Upper lobe of left lung (tissue), 6 donors: ENCODE data around the gene ADK. TPM values are rescaled to one million over a fixed set of nuclear protein-coding genes. Genes with fewer than 3 reads are reported as not detected.

Source experiments
- ATAC-seq, 2 donors: fragments of 200-7000 bp; cut with Tn5 transposase; one replicate each; pipeline ENCODE4 v1.9.1; 2022; ENCODE audit warnings: mild to moderate bottlenecking in 2 of 2, moderate library complexity in 2 of 2; ENCODE audit not compliant: low FRiP score in 2 of 2
- DNase-seq, 2 donors: peaks; one replicate each; pipeline ENCODE4 v3.0.0-alpha.2; 2019 to 2020
- H3K27ac ChIP-seq, 4 donors: fragments of 200-600 bp; sonication (generic); one replicate each; pipeline ENCODE4 v1.5.1; 2016 to 2019
- H3K27me3 ChIP-seq, 4 donors: fragments of 200-600 bp; sonication (generic); one replicate each; pipeline ENCODE4 v1.5.1; 2017 to 2019
- H3K36me3 ChIP-seq, 4 donors: fragments of 200-600 bp; sonication (generic); one replicate each; pipeline ENCODE4 v1.5.1; 2016 to 2019
- H3K4me1 ChIP-seq, 4 donors: fragments of 200-600 bp; sonication (generic); one replicate each; pipeline ENCODE4 v1.5.1; 2018 to 2019
- H3K4me3 ChIP-seq, 4 donors: fragments of 200-600 bp; sonication (generic); one replicate each; pipeline ENCODE4 v1.5.1; 2017 to 2019; ENCODE audit warnings: mild to moderate bottlenecking in 2 of 4, moderate library complexity in 1 of 4
- H3K9me3 ChIP-seq, 4 donors: fragments of 200-600 bp; sonication (generic); one replicate each; pipeline ENCODE4 v1.5.1; 2018 to 2019
- CTCF ChIP-seq, 6 experiments: fragments of 450-650 bp in 4 of 6; fragments of 200-600 bp in 2 of 6; sonication (generic) in 2 of 6; IDR thresholded peaks; one replicate each; pipeline ENCODE4 v1.5.1; 2016 to 2019; ENCODE audit warnings: antibody characterized with exemption in 6 of 6
- EP300 ChIP-seq, 4 donors: sonication (generic); formaldehyde crosslinking; IDR thresholded peaks; one replicate each; pipeline ENCODE4 v1.5.1; 2017; ENCODE audit warnings: antibody characterized with exemption in 4 of 4, control low read depth in 2 of 4
- POLR2A ChIP-seq, 4 donors: fragments of 450-650 bp; IDR thresholded peaks; one replicate each; pipeline ENCODE4 v1.5.1; 2016 to 2017; ENCODE audit warnings: antibody characterized with exemption in 4 of 4, mild to moderate bottlenecking in 2 of 4
- POLR2AphosphoS5 ChIP-seq, 2 donors: sonication (generic); formaldehyde crosslinking; IDR thresholded peaks; one replicate each; pipeline ENCODE4 v1.5.1; 2017; ENCODE audit warnings: antibody characterized with exemption in 2 of 2
- WGBS, 2 donors: methylation state at CpG; one replicate each; pipeline ENCODE4 v1.1.5; 2017 to 2018; 5-methylcytosine and 5-hydroxymethylcytosine counted together
- total RNA-seq, 6 donors: library from RNA; depleted of rRNA in 4 of 6; stranded (reverse); fragments of >200 nt in 4 of 6; gene quantifications; one replicate each; pipeline versions ENCODE4 v1.1.0 to v1.2.1, GENCODE V29; 2016 to 2021
- donor health status: DM: no; HTN: no; CAD: no; lungs with moderate emphysema.
- donor health status: DM: no; HTN: yes; CAD: no; lungs with severe emphysema.

ADK gene
- total RNA-seq, 6 donors from 2014 or later = 27.9 to 123 (median 48.1) TPM

- peaks cover 0 to 9% (median 0%) of the 10 kb centered on the region in 4 donors for H3K36me3 ChIP-seq
- no peak overlapping the region for H3K4me3 ChIP-seq
- no peak for ATAC-seq
- H3K4me1 ChIP-seq = no peaks in the 10 kb centered on the region
- H3K9me3 ChIP-seq = no peaks in the 10 kb centered on the region
- H3K27ac ChIP-seq = no peak overlapping the region
- no peak for TF ChIP-seq EP300 (IDR thresholded peaks at IDR 0.05)
- no peaks in the 10 kb centered on the region for H3K27me3 ChIP-seq
- DNase-seq = no peak
Observed at GRCh38 chr10:74332398-74332797, 181.4 kb downstream of the ADK start.

GRCh38 chr10:74333174-74333573, 182.2 kb downstream of the ADK start:
- Histone ChIP-seq H3K27me3 (no peaks in the 10 kb centered on the region), H3K27ac (no peak overlapping the region), H3K4me1 (no peaks in the 10 kb centered on the region), H3K9me3 (no peaks in the 10 kb centered on the region), H3K36me3 (peaks cover 0 to 9% (median 0%) of the 10 kb centered on the region in 4 donors), H3K4me3 (no peak overlapping the region)
- WGBS, 2 donors = 80 to 83% methylated on average over 2 of the region's 2 CpGs
- DNase-seq (no peak), ATAC-seq (no peak)
- TF ChIP-seq POLR2AphosphoS5 (IDR thresholded peaks at IDR 0.05) (no peak), EP300 (IDR thresholded peaks at IDR 0.05) (no peak), POLR2A (IDR thresholded peaks at IDR 0.05) (no peak), CTCF (IDR thresholded peaks at IDR 0.05) (no peak)

GRCh38 chr10:74334221-74334620, 183.2 kb downstream of the ADK start:
- TF ChIP-seq POLR2AphosphoS5 (IDR thresholded peaks at IDR 0.05) = no peak
- no peak for TF ChIP-seq EP300 (IDR thresholded peaks at IDR 0.05)
- no peak for TF ChIP-seq CTCF (IDR thresholded peaks at IDR 0.05)
- no peak for TF ChIP-seq POLR2A (IDR thresholded peaks at IDR 0.05)
- peaks cover 0 to 9% (median 0%) of the 10 kb centered on the region in 4 donors for H3K36me3 ChIP-seq

GRCh38 chr10:74335501-74335900, 184.5 kb downstream of the ADK start:
- H3K27ac ChIP-seq = no peak overlapping the region
- DNase-seq (no peak), ATAC-seq (no peak)
- peaks cover 0 to 4% (median 0%) of the 10 kb centered on the region in 4 donors for H3K36me3 ChIP-seq
- no peaks in the 10 kb centered on the region for H3K9me3 ChIP-seq
- H3K4me1 ChIP-seq = no peaks in the 10 kb centered on the region
- no peaks in the 10 kb centered on the region for H3K27me3 ChIP-seq
- no peak for TF ChIP-seq POLR2AphosphoS5 (IDR thresholded peaks at IDR 0.05)
- TF ChIP-seq CTCF (IDR thresholded peaks at IDR 0.05) = no peak
- TF ChIP-seq EP300 (IDR thresholded peaks at IDR 0.05) = no peak
- no peak for TF ChIP-seq POLR2A (IDR thresholded peaks at IDR 0.05)
- no peak overlapping the region for H3K4me3 ChIP-seq
- 68 to 83% methylated on average over 1 of the region's 1 CpG for WGBS, 2 donors

More at GRCh38 chr10:74334221-74334620, 183.2 kb downstream of the ADK start:
- ATAC-seq (no peak), DNase-seq (no peak)
- Histone ChIP-seq H3K27ac (no peak overlapping the region), H3K9me3 (no peaks in the 10 kb centered on the region), H3K27me3 (no peaks in the 10 kb centered on the region), H3K4me3 (no peak overlapping the region), H3K4me1 (no peaks in the 10 kb centered on the region)

GRCh38 chr10:74337330-74338016, 186.5 kb downstream of the ADK start:
- H3K27ac ChIP-seq = no peak overlapping the region
- ATAC-seq = no peak
- WGBS, 2 donors = 93 to 96% methylated on average over 8 of the region's 8 CpGs
- no peak overlapping the region for H3K4me3 ChIP-seq
- H3K4me1 ChIP-seq = no peaks in the 10 kb centered on the region
- H3K36me3 ChIP-seq = no peaks in the 10 kb centered on the region
- no peaks in the 10 kb centered on the region for H3K27me3 ChIP-seq
- DNase-seq = peak in 1 of 2 donors; percentile 17
- TF ChIP-seq POLR2A (IDR thresholded peaks at IDR 0.05) = no peak
- H3K9me3 ChIP-seq = no peaks in the 10 kb centered on the region

GRCh38 chr10:74342991-74343390, 192.0 kb downstream of the ADK start:
- H3K4me3 ChIP-seq = no peak overlapping the region

More at GRCh38 chr10:74342991-74343390, 192.0 kb downstream of the ADK start:
- Histone ChIP-seq H3K4me1 (no peaks in the 10 kb centered on the region), H3K27ac (no peak overlapping the region), H3K27me3 (no peaks in the 10 kb centered on the region), H3K9me3 (peaks cover 3 to 17% (median 12%) of the 10 kb centered on the region in 4 donors), H3K36me3 (no peaks in the 10 kb centered on the region)
- WGBS, 2 donors = 71 to 82% methylated on average over 2 of the region's 2 CpGs
- ATAC-seq (no peak), DNase-seq (no peak)
- TF ChIP-seq POLR2A (IDR thresholded peaks at IDR 0.05) (no peak), POLR2AphosphoS5 (IDR thresholded peaks at IDR 0.05) (no peak), CTCF (IDR thresholded peaks at IDR 0.05) (no peak)
